Measurements from ENCODE around the gene MEF2D.

MEF2D gene

DNA sequence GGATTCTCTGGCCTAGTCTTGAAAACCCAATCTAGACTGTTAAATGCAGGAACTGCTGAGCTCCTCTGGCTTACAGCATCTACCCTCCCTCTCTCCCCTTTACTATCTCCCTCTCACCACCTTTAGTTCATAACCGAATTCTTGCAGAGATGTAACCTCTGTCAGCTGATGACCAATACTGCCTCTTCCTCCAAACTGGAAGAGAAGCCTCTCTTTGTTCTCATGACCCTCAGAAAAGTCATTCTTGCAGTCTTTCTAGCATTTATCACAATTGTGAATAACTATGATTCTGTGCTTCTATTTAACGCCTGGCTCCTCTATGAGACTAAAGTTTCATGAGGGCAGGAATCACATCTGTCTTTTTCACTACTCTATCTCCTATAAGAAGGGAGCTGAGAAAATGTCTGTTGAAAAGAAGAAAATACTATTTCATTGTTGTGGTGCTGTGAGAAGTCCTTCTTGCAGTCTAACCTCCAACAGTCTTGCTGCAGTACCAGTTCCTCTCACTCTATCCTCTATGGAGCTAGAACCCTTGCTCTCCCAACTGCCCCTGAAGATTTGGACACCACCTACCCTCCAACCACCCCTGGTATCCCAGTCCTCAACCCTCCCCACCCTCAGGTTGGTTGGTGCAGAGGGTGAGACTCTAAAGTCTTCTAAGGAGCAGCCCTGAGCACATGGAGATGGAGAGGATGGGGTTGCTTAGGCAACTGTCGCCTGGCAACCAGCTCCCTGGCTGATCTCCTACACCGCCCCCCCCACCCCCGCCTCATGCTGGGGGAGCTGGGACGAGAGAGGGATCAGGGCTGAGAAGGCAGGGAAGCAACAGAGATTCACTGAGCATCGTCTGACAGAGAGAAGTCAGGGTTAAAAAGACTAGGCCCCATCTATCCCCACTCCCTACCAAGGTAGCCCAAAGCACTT, 13.9 kb downstream of the MEF2D start:
- DNase-seq = no peak

DNA sequence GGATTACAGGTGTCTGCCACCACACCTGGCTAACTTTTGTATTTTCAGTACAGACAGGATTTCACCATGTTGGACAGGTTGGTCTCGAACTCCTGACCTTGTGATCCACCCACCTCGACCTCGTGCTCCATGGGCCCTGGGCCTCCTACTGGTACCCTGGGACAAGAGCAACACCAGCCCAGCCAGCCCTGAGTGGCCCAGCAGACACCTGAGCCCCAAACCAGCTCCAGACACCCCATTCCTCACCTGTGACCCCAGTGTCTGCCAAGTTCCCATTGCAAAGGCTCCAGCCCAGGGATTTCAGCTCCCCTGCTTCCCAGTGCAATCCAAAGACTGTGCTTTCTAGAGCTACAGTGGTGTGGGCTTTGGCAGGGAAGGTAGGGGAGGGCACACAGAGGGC, 14.6 kb downstream of the MEF2D start:
- no peak for DNase-seq

DNA sequence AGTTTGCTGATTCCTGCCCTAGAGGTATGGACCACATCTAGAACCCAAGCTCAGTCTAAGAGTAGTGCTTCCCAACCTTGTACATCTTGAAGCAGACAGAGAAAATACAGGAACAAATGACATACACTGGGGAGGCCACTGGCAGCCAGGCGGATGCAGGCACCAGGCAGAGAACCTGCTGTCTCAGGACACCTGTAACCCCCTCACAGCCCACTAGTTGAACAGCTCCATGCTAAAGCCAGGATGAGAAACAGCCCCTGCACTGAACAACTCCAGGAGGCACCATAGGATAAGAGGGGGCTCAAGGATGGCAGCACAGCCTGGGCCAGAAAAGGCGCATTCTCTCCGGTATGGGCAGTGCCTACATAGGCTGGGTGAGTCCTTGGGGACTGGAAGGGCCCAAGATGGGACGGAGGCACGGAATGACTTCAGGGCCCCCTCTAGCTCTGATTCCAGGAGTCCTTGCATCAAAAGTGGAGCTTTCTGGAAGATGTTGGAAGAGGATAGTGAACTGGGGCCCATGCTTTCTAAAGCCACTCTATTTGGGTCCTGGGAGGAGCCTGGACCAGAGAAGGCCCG, 16.0 kb downstream of the MEF2D start:
- no peak for DNase-seq

DNA sequence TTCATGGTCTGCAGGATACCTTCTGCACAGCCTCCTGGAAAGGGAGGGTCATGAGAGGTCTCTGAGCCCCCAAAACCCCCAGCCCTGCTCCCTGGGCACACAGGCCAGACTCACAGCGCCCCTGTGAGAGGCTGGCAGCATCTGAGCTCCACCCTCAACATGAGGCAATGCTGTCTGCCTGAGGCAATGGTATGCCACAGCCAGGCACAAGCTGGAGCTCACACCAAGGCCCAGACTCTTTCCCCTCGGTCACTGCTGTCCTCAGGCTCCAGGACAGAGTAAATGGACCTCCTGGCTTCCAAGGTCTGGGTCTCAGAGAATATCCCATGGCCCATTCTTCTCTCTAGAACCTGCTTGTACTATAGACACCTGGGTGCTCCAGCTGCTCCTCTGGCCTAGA, 17.2 kb downstream of the MEF2D start:
- no peak for DNase-seq

DNA sequence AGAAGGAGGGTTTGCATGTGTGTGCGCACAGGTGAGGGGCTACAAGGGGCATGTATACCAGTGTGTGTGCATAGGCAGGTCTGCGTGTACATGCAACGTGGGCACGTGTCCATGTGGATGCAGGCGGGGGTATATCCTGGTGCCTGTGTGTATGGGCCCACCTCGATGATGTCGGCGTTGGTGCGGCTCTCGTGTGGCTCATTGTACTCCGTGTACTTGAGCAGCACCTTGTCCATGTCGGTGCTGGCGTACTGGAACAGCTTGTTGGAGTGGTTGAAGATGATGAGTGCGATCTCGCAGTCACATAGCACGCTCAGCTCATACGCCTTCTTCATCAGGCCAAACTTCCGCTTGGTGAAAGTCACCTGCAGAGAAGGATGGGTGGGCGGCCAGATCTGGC, 18.3 kb downstream of the MEF2D start:
- no peak for DNase-seq

DNA sequence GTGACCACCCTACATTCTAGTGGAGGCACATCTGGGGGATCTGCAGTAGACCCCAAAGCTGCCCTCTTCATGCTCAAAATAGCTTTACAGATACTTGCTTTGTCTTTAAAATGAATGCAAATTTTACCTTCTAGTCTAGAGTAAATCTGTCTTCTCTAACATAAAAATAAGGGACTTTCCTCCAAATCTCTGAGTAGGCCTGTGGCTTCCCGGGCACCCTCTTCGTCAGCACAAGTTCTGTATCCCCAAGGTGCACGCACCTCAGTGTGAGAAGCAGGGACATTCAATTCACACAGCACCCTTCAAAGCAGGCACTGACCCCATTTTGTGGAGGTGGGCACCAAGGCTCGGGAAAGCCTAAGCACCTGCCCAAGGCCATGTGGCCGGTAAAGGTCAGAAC, 19.0 kb downstream of the MEF2D start:
- DNase-seq = no peak

DNA sequence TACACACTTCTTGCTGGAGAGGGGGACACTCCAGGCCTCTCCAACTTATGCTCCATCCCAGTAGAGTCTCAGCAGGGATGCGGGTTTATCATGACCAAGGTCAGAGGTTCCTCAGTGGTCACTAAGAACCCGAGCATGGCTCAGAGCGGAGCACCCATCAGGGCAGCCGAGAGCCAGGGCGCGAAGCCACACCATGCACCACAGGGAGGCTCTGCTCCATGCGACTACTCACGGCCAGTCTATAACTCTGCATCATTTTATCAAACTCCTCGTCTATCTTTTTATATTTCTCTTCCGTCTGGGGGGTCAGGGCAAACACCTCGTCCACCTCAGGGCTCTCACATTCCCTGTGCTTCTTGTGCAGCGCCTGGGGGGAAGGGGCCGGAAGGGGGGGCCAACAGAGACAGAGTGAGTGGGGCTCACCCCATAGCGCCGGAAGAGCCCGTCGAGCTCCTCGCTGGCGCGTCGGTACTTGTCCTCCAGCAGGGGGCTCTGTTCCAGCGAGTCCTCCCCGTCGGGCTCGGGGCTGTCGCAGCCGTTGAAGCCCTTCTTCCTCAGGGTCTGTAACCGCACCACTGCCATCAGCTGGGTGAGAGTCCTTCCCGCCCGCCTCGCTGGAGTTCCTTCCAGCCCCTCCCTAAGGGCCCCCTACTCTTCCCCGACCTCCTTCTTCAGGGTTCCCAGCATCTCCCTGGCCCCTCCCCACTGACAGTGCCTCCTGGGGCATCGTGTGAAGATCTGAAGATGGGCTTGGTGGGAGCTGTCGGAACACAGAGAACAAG, 20.0 kb downstream of the MEF2D start:
- no peak for DNase-seq

DNA sequence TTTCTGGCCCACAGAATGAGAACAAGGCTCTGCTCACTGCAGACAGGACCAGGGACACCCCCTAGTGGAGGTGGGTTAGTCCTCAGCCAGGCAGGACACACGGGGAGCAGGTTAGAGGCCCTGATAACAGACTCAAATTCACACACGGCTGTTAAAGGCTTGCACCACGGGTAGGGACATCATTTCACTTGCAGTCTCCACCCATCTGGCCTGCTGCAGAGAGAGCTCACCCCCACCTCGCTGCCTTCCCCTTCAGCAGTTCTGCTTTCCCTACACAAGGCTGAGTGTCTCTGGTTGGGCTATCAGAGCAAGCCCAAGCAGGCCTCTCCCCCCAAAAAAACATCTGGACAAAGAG, 20.6 kb downstream of the MEF2D start:
- DNase-seq = no peak

DNA sequence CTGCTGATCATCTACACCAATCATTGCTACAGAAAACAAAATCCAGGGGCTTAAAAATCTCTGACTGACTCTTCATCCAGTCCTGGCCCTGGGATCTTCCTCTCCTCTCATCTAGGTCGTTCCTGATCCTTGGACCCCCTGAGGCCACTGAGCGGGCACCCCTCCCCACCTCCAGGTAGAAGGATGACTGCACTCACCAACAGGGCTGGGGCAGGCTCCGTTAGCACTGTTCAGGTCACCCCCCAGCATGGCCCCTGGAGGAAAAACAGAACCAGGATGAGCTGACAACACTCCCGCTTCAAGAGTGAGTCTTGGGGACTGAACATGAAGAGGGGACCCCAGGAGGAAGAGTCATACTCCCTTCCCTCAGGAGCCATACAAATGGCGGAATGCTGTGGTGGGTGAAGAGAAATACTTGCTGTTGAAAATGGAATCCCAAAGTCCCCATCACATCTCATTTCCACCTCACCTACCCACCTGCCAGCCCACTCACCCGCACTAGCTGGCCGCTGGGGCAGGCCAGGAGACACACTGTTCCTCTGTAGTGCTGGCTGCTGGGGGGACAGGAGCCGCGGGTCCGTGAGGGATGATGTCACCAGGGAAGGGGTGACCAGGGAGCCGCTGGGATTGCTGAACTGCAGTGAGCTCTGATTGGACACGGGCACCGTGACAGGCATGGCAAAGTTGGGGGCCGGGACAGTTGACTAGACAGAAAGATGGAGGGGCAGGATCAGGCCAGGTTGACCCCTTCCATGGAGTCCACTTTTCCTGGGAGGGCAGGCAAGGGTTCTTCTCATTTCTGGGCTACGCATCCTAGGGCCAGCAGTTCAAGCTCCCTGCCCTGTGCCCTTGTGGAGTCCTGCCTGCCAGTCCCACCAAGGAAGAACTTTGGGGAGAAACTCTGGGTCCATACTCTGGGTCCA, 21.2 kb downstream of the MEF2D start:
- no peak for DNase-seq

DNA sequence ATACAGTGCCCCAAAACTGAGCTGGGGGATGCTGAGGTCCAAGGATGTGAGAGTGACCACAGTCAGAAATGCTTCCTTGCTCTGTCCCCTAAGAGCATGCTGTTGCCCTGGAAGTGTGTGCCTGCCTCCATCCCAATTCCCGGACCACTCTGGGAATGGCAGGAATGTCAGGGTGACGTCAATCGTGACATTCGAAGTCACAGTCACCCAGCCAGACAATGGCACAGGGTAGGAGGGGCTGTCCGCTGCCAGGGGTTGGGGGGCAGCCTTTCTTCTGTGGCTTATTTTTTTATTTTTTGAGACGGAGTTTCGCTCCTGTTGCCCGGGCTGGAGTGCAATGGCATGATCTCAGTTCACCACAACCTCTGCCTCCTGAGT, 22.3 kb downstream of the MEF2D start:
- no peak for DNase-seq

DNA sequence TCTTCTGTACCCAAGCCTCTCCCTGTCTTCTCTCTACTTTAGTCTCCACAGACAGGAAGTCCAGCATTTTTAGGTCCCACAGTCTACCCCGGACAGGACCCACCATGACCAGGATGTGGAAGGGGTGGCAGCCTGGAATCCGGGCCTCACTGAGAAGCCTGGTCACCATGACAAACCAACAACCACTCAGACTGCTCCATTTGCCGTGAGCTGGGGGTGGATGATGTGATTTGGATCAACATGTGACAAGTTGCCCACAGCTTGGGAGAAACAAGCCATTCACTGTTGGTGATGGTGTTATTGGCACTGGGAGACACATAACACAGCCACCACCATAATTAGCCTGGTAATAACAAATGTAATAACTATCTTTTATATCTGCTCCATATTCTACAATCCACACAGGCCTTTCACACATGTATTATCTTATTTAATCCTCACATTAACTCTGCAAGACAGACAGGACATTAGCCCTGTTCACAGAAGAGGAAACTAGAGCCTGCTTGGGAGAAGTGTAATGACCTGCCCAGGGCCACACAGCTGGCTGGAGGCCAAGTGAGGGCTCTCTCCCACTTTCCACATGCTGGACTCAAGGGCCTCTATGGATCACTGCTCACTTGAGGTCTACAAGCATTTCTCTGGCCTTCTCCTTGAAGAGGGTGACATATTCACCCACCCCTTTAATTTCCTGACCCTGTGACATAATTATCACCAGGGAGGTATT, 22.9 kb downstream of the MEF2D start:
- DNase-seq = no peak

DNA sequence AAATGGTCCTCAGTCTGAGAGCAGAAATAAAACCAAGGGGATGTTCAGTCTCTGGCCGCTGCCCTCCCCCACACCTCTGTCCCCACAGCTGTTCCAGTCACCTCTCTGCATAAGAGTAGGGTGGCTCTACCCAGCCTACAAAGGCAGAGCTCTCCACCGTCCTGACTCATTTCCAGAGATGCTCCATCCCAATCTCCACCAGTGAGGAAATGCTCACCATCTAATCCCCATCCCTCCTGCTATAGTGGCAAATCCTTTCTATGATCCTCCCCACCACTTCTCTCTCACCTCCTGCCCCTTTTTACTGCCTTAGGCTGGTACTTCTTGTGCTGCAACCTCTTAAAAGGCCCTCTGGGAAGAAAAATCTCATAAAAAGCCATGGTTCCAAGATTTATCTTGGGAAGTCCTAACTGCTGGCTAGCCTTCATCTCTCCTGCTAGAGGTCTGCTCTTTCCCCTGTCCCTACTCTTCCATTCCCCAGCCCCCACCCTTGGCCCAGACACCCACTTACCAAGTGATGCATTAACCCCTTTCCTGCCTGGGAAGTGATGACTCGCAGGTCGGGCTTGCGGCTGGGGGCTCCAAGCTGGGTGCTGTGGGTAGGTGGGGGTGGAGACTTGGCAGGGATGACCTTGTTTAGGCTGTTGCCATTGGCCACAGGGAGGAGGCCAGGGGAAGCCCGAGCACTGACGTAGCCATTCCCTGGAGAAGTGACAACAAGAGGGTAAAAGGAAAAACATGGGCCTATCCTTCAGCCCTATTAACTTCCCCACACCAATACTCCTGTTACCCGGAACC, 23.9 kb downstream of the MEF2D start:
- no peak for DNase-seq

DNA sequence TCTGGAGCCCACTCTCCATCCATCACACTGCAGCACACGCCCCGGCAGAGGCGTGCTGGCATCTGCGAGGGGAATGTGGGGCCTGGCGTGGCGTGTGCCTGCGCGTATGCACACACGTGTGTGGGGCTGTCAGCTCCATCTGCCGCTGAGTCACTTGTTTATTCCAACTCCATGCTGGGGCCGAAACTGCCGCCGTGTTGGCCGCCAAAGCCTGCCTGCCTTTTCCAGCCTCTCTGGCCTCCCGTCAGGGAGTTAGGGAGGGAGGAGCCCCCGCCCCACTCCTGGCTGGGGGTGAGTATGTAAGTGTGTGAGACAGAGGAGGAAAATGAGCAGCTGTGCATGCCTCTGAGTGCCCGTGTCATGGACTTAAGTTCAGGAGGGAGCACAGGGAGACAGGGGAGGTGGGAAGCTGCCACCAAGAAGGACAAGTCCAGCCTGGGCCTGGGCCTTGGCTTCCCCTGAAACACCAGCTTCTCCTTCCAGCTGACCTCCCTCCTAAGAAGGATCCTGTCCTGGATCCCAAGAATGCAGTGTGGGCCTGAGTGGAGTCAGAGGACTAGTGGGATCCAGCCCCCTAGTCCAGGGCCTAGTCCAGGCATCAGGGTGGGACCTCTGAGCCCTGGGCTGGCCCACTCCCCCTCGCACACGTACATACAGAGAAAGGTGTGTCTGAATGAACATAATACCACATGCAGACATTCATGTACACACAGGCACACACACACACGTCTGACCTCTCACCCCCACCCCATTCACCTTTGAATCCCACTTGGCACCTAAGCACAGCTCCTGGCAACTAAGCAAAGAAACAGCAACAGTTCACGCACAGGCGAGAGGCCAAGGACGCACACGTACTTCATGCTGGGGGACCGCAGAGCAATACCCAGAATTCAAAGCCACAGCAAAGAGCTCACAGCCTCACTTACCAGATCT, 24.7 kb downstream of the MEF2D start:
- no peak for DNase-seq

DNA sequence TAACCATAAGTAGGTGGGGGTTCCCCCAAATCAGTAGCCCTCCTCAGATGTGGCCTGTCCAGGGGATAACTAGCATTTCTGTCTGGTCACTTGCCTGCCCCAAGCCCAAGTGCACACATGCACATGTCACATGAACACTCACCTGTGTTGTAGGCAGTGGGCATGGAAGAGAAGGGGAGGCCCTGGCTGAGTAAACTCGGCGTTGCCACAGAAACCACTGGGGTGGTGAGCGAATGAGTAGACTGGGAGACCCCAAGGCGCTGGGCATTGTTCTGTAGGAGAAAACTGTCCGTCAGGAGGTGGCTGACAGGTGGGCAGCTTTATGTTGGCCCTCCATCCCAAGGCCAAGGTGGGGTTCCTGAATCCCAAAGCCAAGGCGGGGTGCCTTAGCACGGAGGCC, 25.6 kb downstream of the MEF2D start:
- DNase-seq = no peak

DNA sequence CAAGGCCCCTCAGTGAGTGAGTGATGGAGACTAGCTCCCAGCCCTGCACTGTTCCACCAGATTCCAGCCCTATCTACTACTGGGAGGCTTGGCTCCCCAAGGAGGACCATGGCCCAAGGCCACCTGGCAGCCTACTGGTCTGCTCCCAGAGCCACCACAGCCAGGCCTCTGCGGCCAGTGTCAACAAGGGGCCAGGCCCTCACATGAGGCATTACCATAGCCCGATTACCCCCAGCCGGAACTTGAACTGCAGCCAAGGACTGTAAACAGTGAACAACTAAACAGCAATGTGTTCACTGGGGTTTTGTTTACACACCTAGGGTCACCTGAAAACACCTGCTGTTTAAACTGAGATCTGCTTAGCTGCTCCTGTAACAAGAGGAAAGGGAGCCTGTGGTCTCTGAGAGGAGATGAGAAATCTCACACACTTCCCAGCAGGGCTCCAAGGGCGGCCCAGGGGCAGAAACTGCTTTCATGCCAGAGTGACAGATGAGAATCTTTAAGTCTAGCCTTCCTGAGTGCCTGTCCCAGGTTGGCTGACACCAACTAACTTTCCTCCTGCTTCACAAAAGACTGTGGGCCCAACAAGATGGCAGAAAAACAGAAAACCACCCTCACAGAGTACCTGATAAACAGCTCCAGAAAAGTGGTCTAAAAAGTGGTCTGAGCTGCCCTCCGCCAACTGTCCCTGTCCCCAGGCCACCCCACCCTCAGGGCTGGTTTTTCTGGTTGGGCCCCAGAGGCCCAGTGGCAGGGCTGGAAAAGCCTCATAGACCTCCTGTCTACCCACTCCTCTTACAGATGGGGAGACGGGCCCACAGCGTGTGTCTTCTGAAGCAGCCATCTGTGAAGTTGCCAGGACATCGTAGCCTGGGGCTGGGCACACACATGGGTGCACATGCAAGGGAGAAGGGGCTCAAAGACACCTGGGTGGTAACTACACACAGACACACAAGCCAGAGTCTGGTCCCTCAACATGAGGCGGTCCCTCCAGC, 28.8 kb downstream of the MEF2D start:
- no peak for DNase-seq

DNA sequence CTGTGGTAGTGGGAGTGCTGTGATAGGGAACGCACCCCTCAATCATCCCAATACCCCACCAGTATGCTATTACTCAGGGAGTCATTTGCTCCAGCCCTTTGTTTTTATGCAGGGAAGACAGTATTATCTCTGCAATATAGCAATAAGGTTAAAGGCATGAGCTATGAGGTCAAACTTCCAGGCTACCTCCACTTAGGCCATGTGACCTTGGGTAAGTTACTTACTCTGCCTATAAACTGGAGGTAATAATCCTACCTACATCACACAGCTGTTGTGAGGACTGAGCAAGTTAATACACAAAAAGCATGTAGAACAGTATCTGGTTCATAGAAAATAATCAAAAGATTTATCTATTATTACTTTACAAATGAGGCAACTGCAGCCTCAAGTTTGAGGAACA, 30.1 kb downstream of the MEF2D start:
- DNase-seq = no peak

DNA sequence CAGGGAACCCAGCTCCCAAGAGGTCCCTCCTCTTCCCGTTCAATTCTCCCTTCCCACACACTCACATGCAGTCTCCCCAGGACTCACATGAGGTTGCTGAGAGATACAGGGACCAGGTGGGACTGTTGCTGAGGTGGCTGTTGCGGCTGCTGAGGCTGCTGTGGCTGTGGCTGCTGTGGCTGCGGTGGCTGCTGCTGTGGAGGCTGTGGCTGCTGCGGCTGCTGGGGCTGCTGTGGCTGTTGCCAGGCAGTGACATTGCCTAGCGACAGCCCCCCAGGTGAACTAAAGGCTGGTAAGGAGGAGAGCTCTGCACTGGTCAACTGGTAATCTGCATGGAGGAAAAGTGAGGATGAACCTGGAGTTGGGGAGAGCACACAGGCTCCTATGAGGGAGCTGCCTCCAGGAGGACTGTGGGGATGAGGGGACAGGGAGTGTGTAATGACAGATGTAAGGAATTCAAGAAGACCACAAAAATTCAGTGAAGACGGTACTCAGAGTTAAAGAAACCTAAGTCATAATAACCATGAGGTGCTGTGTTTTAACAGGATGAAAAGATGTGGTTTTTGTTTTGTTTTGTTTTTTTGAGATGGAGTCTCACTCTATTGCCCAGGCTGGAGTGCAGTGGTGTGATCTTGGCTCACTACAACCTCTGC, 31.8 kb downstream of the MEF2D start:
- DNase-seq = no peak

DNA sequence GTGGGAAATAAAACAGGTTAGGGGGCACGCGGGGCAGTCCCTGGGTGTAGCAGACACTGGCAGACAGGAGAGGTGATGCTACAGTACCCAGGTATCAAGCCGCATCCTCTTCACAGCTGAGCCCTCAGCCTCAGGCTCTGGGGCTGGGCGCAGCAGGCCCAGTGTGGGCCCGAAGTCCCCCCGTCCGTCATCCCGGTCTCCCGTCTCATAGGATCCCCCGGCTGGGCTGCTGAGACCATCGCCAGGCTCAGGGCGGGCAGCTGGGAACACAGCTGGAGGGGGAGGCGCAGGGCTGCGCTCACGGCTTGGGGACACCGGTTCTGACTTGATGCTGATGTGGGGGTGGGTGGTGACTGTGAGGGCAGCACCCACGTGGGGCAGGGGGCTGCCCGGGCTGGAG, 32.7 kb downstream of the MEF2D start:
- DNase-seq = no peak
